H1 (cell line): ENCODE measurements around the gene DCLRE1B. TPM values are rescaled to one million over a fixed set of nuclear protein-coding genes. Genes with fewer than 3 reads are reported as not detected.

Experiments used
- CHD7 ChIP-seq: fragments of 300-600 bp; sonication (generic); IDR thresholded peaks from 2 replicates; pipeline ENCODE4 v1.7.1; 2012; ENCODE audit warnings: low read length, moderate library complexity, mild to moderate bottlenecking, inconsistent platforms; ENCODE audit not compliant: insufficient replicate concordance
- RFX5 ChIP-seq: IDR thresholded peaks from 2 replicates; pipeline ENCODE4 v1.6.1; 2011; ENCODE audit warnings: low read depth, low read length, improper control_type of control experiment, borderline replicate concordance
- SRF ChIP-seq: IDR thresholded peaks from 2 replicates; pipeline ENCODE4 v1.6.1; 2011; ENCODE audit warnings: mild to moderate bottlenecking, low read depth, low read length, moderate library complexity
- polyA plus RNA-seq, 7 experiments: library from polyadenylated mRNA; depleted of rRNA in 3 of 7; stranded (reverse) in 5 of 7; unstranded in 2 of 7; fragments of >200 nt in 5 of 7; fragments of 200-250 nt in 2 of 7; gene quantifications; 1 replicate in 5 of 7; 2 replicates in 1 of 7; 4 replicates in 1 of 7; pipeline versions ENCODE4 v1.2.1 to v1.2.3, GENCODE V29; 2011 to 2013; ENCODE audit warnings: missing spikeins in 2 of 7, mixed read lengths in 2 of 7
- total RNA-seq: library from RNA; stranded (reverse); fragmentation: NEBNext Ultra II Directional; extraction: Animal tissue kit (Norgen Biotek cat#: 25700); gene quantifications from 2 replicates; pipeline ENCODE4 v1.2.1, GENCODE V29; 2021

DCLRE1B gene
- total and polyA plus RNA-seq, 2 of the 8 experiments (the other 6 are each of a cell fraction or from before 2014, with no cell fraction given) = 5.5 to 11.0 TPM

GRCh38 chr1:113958691-113959090 is 53.6 kb downstream of the DCLRE1B start (continued):
- no peak for TF ChIP-seq CHD7
- TF ChIP-seq RFX5 = no peak
- TF ChIP-seq SRF = no peak
